Skeletal muscle cell (primary cell): ENCODE data around the gene NBEA.
"Not testable (repeated sequence)": the region's sequence is repeated elsewhere in the genome, so short reads cannot be mapped to it uniquely, and the experiment has no call there.

Experiments
- DNase-seq: peaks from one replicate; pipeline ENCODE4 v3.0.0-alpha.2; 2010; ENCODE audit warnings: low read depth
- H3K4me3 ChIP-seq: 2 replicates; pipeline ENCODE4 v1.5.1; 2011; ENCODE audit warnings: low read depth, mild to moderate bottlenecking, control low read depth, low read length, moderate library complexity

NBEA gene

GRCh38 chr13:35055705-35056104 is 113.6 kb downstream of the NBEA start:
- H3K4me3 ChIP-seq = no peak overlapping the region
- DNase-seq = no peak

GRCh38 chr13:35057858-35058257 is 115.8 kb downstream of the NBEA start:
- H3K4me3 ChIP-seq = no peak overlapping the region
- DNase-seq = no peak

- not testable (repeated sequence) for H3K4me3 ChIP-seq, DNase-seq
These were observed 116.5 kb downstream of the NBEA start for GRCh38 chr13:35058585-35058984.

- no peak overlapping the region for H3K4me3 ChIP-seq
- DNase-seq = no peak
These were observed 144.6 kb downstream of the NBEA start for GRCh38 chr13:35086667-35087066.

- no peak overlapping the region for H3K4me3 ChIP-seq
These were observed 150.2 kb downstream of the NBEA start for GRCh38 chr13:35092251-35092650.

GRCh38 chr13:35092751-35093150 is 150.7 kb downstream of the NBEA start:
- H3K4me3 ChIP-seq = no peak overlapping the region
- no peak for DNase-seq

More at GRCh38 chr13:35092251-35092650, 150.2 kb downstream of the NBEA start:
- no peak for DNase-seq

- no peak for DNase-seq
- no peak overlapping the region for H3K4me3 ChIP-seq
These were observed 151.3 kb downstream of the NBEA start for GRCh38 chr13:35093356-35093755.

GRCh38 chr13:35106771-35107170 is 164.7 kb downstream of the NBEA start:
- not testable (repeated sequence) for H3K4me3 ChIP-seq

GRCh38 chr13:35107535-35107934 is 165.5 kb downstream of the NBEA start:
- no peak overlapping the region for H3K4me3 ChIP-seq
- no peak for DNase-seq

More at GRCh38 chr13:35106771-35107170, 164.7 kb downstream of the NBEA start:
- not testable (repeated sequence) for DNase-seq

GRCh38 chr13:35113612-35114011 is 171.5 kb downstream of the NBEA start:
- DNase-seq, H3K4me3 ChIP-seq: not testable (repeated sequence)

GRCh38 chr13:35127466-35127865 is 185.4 kb downstream of the NBEA start:
- no peak overlapping the region for H3K4me3 ChIP-seq
- DNase-seq = no peak

GRCh38 chr13:35129500-35129899 is 187.4 kb downstream of the NBEA start:
- no peak overlapping the region for H3K4me3 ChIP-seq

GRCh38 chr13:35131471-35131870 is 189.4 kb downstream of the NBEA start:
- DNase-seq = no peak
- H3K4me3 ChIP-seq = no peak overlapping the region

More at GRCh38 chr13:35129500-35129899, 187.4 kb downstream of the NBEA start:
- DNase-seq = no peak

GRCh38 chr13:35136585-35136984 is 194.5 kb downstream of the NBEA start:
- DNase-seq = no peak
- no peak overlapping the region for H3K4me3 ChIP-seq

- DNase-seq = no peak
- no peak overlapping the region for H3K4me3 ChIP-seq
These were observed 197.5 kb downstream of the NBEA start for GRCh38 chr13:35139591-35139990.

- no peak for DNase-seq
- H3K4me3 ChIP-seq = no peak overlapping the region
These were observed 198.3 kb downstream of the NBEA start for GRCh38 chr13:35140321-35140720.

- no peak for DNase-seq
- H3K4me3 ChIP-seq = no peak overlapping the region
These were observed 198.8 kb downstream of the NBEA start for GRCh38 chr13:35140831-35141230.

- no peak for DNase-seq
- no peak overlapping the region for H3K4me3 ChIP-seq
These were observed 201.1 kb downstream of the NBEA start for GRCh38 chr13:35143123-35143522.

GRCh38 chr13:35144166-35144890 is 202.3 kb downstream of the NBEA start:
- H3K4me3 ChIP-seq = no peak overlapping the region
- DNase-seq = no peak

- DNase-seq = no peak
- H3K4me3 ChIP-seq = no peak overlapping the region
These were observed 204.6 kb downstream of the NBEA start for GRCh38 chr13:35146686-35147085.

GRCh38 chr13:35157143-35157755 is 215.2 kb downstream of the NBEA start:
- DNase-seq = no peak
- no peak overlapping the region for H3K4me3 ChIP-seq
